Loucy (cell line): ENCODE data around the gene CIC.

Experiments
- H2AFZ ChIP-seq: fragments of 200-600 bp; sonication (generic); 2 replicates; pipeline ENCODE4 v1.6.0; 2016; ENCODE audit warnings: antibody characterized with exemption, mild to moderate bottlenecking, low read length, moderate library complexity
- H3F3A ChIP-seq: fragments of 200-600 bp; 2 replicates; pipeline ENCODE4 v1.6.0; 2016; ENCODE audit warnings: antibody characterized with exemption, low read depth, mild to moderate bottlenecking
- H3K27me3 ChIP-seq: fragments of 200-600 bp; sonication (generic); 2 replicates; pipeline ENCODE4 v1.6.1; 2014; ENCODE audit warnings: low read length, mild to moderate bottlenecking; ENCODE audit not compliant: insufficient read depth, poor library complexity, severe bottlenecking
- H3K36me3 ChIP-seq: fragments of 200-600 bp; sonication (generic); 2 replicates; pipeline ENCODE4 v1.6.1; 2016; ENCODE audit warnings: low read length; ENCODE audit not compliant: insufficient read depth
- H3K4me1 ChIP-seq: fragments of 200-600 bp; sonication (generic); 2 replicates; pipeline ENCODE4 v1.5.1; 2014; ENCODE audit warnings: low read length, mild to moderate bottlenecking; ENCODE audit not compliant: insufficient read depth, poor library complexity, severe bottlenecking
- H3K4me2 ChIP-seq: fragments of 200-600 bp; sonication (generic); 2 replicates; pipeline ENCODE4 v1.6.0; 2014; ENCODE audit warnings: antibody characterized with exemption, low read length, low read depth, mild to moderate bottlenecking; ENCODE audit not compliant: poor library complexity, severe bottlenecking
- H3K4me3 ChIP-seq: fragments of 200-600 bp; sonication (generic); 2 replicates; pipeline ENCODE4 v1.5.1; 2014; ENCODE audit warnings: low read length, mild to moderate bottlenecking, mixed read lengths; ENCODE audit not compliant: poor library complexity, severe bottlenecking
- H3K79me2 ChIP-seq: fragments of 200-600 bp; sonication (generic); 2 replicates; pipeline ENCODE4 v1.6.1; 2014; ENCODE audit warnings: low read length; ENCODE audit not compliant: insufficient read depth
- H3K9ac ChIP-seq: fragments of 200-600 bp; sonication (generic); 2 replicates; pipeline ENCODE4 v1.6.0; 2014; ENCODE audit warnings: mild to moderate bottlenecking, low read depth, low read length, moderate library complexity; ENCODE audit not compliant: poor library complexity, severe bottlenecking
- H3K9me2 ChIP-seq: fragments of 200-600 bp; sonication (generic); replicated peaks from 2 replicates; pipeline ENCODE4 v1.6.1; 2016; ENCODE audit warnings: low read depth, low read length, mixed read lengths
- H3K9me3 ChIP-seq: fragments of 200-600 bp; sonication (generic); 2 replicates; pipeline ENCODE4 v1.6.1; 2014; ENCODE audit warnings: mild to moderate bottlenecking, antibody characterized with exemption, low read length, low read depth; ENCODE audit not compliant: insufficient read depth
- H4K20me1 ChIP-seq: fragments of 200-600 bp; sonication (generic); 2 replicates; pipeline ENCODE4 v1.6.0; 2014; ENCODE audit warnings: antibody characterized with exemption, low read length, mild to moderate bottlenecking; ENCODE audit not compliant: insufficient read depth, poor library complexity, severe bottlenecking
- EZH2phosphoT487 ChIP-seq: fragments of 200-600 bp; IDR thresholded peaks from 2 replicates; pipeline ENCODE4 v1.6.1; 2018; ENCODE audit warnings: antibody characterized with exemption, mild to moderate bottlenecking, moderate library complexity, borderline replicate concordance
- TF ChIP-seq, protein P1 (sequence below): fragments of 200-600 bp; sonication (generic); conservative IDR thresholded peaks from 2 replicates; pipeline ENCODE4 v1.5.1; 2014; ENCODE audit warnings: mild to moderate bottlenecking, antibody characterized with exemption, low read length

CIC gene

DNA sequence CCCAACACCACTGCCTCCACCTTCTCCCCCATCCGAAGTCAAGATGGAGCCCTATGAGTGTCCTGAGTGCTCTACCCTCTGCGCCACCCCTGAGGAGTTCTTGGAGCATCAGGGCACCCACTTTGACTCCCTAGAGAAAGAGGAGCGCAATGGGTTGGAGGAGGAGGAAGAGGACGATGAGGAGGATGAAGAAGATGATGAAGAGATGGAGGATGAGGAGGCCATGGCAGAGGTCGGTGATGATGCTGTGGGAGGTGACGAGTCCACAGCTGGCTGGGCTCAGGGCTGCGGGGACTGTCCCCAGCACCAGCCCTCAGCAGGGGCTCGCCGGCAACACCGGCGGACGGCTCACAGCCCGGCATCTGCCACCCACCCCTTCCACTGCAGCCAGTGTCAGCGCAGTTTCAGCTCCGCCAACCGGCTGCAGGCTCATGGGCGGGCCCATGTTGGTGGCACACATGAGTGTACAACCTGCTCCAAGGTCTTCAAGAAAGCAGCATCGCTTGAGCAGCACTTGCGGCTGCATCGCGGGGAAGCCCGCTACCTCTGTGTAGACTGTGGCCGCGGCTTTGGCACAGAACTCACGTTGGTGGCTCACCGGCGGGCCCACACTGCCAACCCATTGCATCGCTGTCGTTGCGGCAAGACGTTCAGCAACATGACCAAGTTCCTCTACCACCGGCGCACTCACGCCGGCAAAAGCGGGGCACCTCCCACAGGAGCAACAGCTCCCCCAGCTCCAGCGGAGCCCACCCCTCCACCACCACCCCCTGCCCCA is 43.9 kb upstream of the CIC start:
- Histone ChIP-seq H3K4me3 (no peak overlapping the region), H3K27me3 (no peaks in the 10 kb centered on the region), H3K9me3 (no peaks in the 10 kb centered on the region), H3K9ac (no peak overlapping the region), H3K4me2 (no peak overlapping the region), H3F3A (no peaks in the 10 kb centered on the region), H3K4me1 (peaks cover 9% of the 10 kb centered on the region), H3K9me2 (no peaks in the 10 kb centered on the region), H2AFZ (no peak overlapping the region), H3K36me3 (peaks cover 40% of the 10 kb centered on the region; the same call in 1 of the 2 replicates), H4K20me1 (peaks cover 25% of the 10 kb centered on the region), H3K79me2 (peaks cover 27% of the 10 kb centered on the region)
- TF ChIP-seq EZH2phosphoT487: no peak
- TF ChIP-seq, protein P1, sequence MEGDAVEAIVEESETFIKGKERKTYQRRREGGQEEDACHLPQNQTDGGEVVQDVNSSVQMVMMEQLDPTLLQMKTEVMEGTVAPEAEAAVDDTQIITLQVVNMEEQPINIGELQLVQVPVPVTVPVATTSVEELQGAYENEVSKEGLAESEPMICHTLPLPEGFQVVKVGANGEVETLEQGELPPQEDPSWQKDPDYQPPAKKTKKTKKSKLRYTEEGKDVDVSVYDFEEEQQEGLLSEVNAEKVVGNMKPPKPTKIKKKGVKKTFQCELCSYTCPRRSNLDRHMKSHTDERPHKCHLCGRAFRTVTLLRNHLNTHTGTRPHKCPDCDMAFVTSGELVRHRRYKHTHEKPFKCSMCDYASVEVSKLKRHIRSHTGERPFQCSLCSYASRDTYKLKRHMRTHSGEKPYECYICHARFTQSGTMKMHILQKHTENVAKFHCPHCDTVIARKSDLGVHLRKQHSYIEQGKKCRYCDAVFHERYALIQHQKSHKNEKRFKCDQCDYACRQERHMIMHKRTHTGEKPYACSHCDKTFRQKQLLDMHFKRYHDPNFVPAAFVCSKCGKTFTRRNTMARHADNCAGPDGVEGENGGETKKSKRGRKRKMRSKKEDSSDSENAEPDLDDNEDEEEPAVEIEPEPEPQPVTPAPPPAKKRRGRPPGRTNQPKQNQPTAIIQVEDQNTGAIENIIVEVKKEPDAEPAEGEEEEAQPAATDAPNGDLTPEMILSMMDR: no peak

DNA sequence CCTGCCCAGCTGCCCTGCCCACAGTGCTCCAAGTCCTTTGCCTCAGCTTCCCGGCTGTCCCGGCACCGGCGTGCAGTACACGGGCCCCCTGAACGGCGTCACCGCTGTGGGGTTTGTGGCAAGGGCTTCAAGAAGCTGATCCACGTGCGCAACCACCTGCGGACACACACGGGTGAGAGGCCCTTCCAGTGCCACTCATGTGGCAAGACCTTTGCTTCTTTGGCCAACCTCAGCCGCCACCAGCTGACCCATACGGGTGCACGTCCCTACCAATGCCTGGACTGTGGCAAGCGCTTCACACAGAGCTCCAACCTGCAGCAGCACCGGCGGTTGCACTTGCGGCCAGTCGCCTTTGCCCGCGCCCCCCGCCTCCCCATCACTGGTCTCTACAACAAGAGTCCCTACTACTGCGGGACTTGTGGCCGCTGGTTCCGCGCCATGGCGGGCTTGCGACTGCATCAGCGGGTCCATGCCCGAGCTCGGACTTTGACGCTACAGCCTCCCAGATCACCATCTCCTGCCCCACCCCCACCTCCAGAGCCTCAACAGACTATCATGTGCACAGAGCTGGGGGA is 43.2 kb upstream of the CIC start:
- H3K36me3 ChIP-seq: peaks cover 44% of the 10 kb centered on the region; the same call in 1 of the 2 replicates
- peaks cover 19% of the 10 kb centered on the region for H4K20me1 ChIP-seq
- H3K9me2 ChIP-seq: no peaks in the 10 kb centered on the region
- no peak overlapping the region for H2AFZ ChIP-seq
- no peaks in the 10 kb centered on the region for H3K9me3 ChIP-seq
- peaks cover 21% of the 10 kb centered on the region for H3K79me2 ChIP-seq
- no peaks in the 10 kb centered on the region for H3F3A ChIP-seq
- H3K4me3 ChIP-seq: no peak overlapping the region
- H3K27me3 ChIP-seq: no peaks in the 10 kb centered on the region
- no peak overlapping the region for H3K9ac ChIP-seq
- TF ChIP-seq, protein P1: no peak
- no peak for TF ChIP-seq EZH2phosphoT487
- H3K4me2 ChIP-seq: no peak overlapping the region
- H3K4me1 ChIP-seq: peaks cover 5% of the 10 kb centered on the region

DNA sequence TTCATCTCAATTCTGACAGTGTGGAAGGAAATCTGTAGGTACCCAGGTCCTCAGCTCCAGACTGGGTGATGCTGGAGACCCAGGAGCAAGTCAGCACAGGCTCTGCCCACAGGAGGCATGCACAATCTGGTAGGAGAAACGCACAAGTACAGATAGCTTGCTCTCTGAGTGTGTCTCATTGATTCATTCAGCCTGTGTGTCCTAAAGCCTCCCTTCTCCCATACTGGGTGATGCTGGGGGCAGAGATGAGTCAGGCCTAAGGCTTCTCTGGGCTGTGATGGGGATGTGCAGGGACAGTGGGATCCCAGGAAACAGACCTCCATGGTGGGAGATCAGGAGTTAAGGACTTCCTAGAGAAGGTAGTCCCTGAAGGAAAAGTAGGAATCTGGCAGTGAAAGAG is 42.2 kb upstream of the CIC start:
- TF ChIP-seq, protein P1: no peak
- no peak for TF ChIP-seq EZH2phosphoT487
- H3K79me2 ChIP-seq: peaks cover 12% of the 10 kb centered on the region; the same call in 1 of the 2 replicates

More for the DNA sequence above, 42.2 kb upstream of the CIC start:
- H3K4me3 ChIP-seq: no peak overlapping the region
- H3F3A ChIP-seq: no peaks in the 10 kb centered on the region
- no peaks in the 10 kb centered on the region for H3K9me2 ChIP-seq
- H3K36me3 ChIP-seq: peaks cover 53% of the 10 kb centered on the region; the same call in 1 of the 2 replicates
- H3K27me3 ChIP-seq: no peaks in the 10 kb centered on the region
- H3K4me2 ChIP-seq: no peak overlapping the region
- H3K4me1 ChIP-seq: no peaks in the 10 kb centered on the region
- peaks cover 14% of the 10 kb centered on the region for H4K20me1 ChIP-seq
- no peak overlapping the region for H3K9ac ChIP-seq
- H3K9me3 ChIP-seq: no peaks in the 10 kb centered on the region
- no peak overlapping the region for H2AFZ ChIP-seq
